DMS53 treated with DMSO at 0.1 percent for 48 hours (cell line): ENCODE data around the gene MGLL.

Experiments used
- DNase-seq: peaks from one replicate; lab custom pipeline; 2025; ENCODE audit not compliant: unreplicated experiment; lab: John Stamatoyannopoulos, UW

Gene MGLL

DNA sequence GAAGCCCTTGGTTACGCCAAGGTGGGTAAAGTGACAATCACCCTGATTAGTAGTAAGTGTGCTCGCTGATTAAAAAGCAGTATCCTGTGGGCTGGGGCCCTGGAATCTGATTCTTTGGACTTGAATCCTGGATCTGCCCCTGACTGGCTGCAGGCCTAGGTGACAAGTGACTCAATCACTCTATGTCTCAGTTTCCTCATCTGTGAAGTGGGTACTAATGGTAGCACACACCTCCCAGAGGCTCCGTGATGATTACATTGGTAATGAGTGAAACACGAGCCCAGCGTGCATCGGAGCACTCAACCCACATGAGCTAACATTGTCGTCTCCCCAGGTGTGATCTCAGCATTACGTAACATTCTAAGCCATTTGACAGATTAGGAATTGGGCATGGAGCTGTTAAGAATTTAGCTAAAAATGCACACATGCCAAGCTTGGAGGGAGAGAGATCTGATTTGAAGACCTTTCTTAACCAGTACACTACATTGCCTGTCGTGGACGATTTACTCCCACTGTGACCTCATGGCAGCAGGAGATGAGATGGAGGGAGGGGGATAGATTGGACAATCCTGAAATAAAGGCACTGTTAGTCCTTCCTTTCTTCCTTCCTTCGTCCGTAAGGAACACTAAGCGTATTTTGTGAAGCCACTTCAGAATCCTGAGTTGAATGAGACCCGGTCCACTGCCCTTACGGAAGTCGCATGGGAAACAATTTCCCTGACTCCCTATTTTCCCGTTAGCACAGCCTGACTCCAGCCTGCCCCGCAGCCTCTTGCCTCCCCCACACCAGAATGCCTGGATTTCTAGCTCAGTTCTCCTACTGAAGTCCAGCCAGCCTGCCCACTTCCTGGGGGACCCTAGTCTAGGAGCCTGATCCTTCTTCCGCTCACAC lies 32.1 kb downstream of the MGLL start:
- DNase-seq = no peak

DNA sequence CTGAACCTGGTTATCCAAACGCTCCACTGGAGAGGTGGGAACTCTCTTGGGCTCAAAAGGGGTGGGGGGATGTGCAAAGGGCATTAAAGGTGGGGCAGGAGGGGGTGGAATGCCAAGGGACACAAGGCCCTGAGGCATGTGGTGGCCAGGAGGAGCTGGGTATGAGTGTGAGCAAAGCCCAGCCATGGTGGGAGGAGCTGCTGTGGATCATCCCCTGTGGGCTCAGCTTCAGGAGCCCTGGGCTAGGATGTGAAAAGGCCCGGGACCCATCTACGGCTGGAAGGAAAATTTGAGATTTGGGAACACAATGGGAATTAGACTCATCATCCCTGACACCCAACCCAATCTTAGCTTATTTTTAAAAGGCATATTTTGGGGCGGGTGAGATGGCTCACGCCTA lies 33.3 kb downstream of the MGLL start:
- DNase-seq = no peak

GRCh38 chr3:127788451-127788909 lies 33.8 kb downstream of the MGLL start:
- DNase-seq = no peak

- no peak for DNase-seq
Measured at GRCh38 chr3:127787571-127788365, 34.5 kb downstream of the MGLL start.

DNA sequence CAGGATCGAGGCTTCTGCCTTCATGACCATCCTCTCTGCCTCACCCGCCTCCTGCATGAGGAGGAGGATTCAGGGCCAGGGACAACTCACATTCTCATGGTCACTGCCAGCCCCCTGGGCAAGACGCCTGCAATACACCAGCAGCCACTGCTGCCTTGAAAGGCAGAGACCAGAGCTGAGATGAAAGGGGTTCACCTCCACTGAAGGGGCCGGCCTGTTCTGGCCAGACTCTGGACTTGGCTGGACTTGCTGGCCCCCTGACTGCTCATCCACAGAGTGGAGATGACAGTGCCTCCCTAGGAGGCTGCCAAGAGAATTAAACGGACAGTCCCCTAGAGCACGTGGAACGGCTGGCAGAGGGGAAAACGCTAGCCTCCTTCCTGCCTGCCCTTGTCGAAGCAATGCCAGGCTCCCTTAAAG lies 35.2 kb downstream of the MGLL start:
- no peak for DNase-seq

DNA sequence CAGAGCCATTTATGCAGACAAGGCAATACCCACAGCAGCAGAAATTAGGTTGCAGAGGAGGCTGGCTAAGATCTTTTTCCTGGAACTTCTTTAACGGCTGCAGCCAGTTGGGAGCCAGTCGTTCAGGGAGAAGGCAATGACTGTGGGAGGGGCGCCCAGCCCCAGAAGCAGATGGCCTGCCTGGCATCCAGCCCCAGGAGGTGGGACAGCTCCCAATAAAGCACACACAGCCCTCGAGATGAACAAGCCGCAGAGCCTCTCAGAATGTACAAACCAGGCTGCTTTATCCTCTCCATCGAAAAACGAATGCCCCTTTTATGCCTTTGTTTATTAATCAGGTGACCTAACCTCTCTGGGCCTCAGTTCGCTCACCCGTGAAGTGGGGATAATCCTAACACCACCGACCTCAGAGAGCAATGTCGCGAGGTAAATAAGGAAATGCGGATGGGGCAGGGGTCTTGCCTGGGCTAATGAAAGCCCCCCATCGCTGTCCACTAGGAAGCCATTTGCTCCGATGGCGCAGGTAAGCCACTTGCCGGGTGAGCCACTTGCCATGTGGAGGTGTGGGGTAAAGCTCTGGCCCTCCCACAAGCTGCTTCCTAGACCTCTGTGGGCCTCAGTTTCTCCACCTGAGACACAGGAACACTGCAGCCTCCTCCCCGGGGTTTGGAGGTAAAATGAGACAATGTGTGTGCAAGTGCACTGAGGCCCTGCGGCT lies 35.8 kb downstream of the MGLL start:
- DNase-seq = no peak

DNA sequence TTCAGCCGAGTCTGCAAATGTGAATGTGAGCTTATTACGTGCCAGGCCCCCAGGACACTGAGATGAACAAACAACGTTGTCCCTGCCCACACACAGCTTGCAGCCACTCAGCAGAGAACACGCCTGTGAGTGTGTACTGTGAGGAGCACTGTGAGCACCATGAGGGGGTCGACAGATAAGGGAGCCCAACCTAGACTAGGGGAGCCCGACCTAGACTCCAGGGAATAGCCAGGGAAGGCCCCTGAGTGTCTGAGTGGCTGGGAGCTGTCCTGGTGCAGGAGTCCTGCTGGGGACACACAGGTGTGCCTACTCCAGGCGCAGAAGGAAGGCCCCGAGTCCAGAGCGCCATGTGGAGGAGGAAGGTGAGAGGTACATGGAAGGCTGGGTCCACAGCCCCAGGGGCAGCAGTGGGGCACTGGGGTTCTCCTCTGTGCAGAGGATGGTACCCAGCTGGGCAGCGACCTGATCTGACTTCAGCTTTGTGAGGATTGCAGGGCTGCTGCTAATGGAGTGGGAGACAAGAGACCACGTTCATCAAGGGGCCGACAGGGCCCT lies 36.5 kb downstream of the MGLL start:
- no peak for DNase-seq

GRCh38 chr3:127784865-127785710 lies 37.2 kb downstream of the MGLL start:
- peak; percentile 39 for DNase-seq

GRCh38 chr3:127784283-127784682 lies 38.0 kb downstream of the MGLL start:
- DNase-seq = no peak

- no peak for DNase-seq
Measured at GRCh38 chr3:127783642-127784160, 38.6 kb downstream of the MGLL start.

DNA sequence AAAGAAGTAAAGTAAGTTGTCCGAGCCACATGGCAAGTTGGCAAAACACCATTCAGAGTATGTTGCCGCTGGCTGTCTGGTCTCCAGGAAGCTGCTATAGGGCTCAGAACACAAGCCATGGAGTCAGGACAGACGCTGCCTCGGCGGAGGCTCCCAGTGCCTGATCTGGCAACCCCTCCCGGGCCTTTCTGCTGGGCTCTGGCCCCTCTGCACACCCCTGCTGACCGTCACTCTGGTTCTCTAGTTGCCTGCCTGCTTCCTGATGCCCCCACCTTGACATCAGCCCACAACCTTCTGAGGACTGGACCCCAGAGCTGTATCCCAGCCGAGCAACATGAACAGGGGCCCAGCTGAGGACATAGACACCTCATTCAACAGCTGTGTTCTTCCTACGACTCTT lies 39.1 kb downstream of the MGLL start:
- DNase-seq = no peak

- no peak for DNase-seq
Measured at GRCh38 chr3:127781411-127782001, 40.8 kb downstream of the MGLL start.

GRCh38 chr3:127780536-127781400 lies 41.5 kb downstream of the MGLL start:
- DNase-seq = no peak

DNA sequence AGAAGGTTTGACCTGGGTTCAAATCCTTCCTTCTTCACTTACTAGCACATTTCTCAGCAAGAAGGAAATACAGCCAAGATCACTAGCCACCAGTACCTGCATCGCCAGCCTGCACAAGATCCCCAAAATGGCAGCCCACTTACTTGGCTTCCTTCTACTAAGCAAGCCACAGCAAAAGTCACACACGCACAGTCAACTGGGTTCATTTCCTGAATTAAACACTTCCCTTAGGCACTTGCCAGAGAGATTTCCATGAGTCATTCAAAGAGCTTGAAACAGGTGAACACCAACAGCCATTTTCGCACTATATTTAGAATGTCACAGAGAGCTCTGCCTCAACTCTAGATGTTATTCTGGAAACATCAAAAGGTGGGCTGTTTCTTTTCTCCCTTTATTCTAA lies 42.6 kb downstream of the MGLL start:
- peak; percentile 29 for DNase-seq

DNA sequence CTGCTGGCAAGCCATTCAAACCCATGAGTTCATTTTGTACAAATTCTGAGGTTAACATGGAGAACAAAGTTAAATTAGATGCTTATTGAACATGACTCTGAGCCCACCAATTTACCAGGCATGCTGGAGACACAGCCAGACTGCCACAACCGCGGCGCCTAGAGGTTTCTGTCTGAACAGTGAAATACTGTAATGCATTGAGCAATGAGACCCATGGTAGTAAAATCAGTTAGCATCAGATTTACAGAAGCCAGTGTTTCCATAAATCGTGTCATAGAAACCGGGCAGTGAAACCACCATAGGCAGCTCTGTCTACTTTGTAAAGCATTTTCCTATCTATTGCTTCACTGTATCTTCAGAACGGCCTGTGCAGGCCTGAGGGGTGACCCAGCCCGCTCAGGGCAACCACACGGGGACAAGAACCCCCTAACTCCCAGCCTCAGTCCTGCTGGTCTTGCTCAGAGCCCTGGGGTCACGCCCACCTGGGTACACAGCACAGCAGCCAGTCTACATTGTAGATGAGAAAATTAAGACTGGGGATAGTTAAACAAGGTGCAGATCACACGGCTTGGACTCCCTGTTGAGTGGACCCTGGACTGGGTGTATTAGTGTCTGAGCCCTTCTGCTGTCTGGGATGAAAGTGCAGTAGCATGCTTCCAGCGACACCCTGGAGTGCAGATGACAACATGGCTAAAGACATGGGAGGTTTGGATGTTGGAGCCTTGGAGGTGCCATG lies 44.2 kb downstream of the MGLL start:
- no peak for DNase-seq

DNA sequence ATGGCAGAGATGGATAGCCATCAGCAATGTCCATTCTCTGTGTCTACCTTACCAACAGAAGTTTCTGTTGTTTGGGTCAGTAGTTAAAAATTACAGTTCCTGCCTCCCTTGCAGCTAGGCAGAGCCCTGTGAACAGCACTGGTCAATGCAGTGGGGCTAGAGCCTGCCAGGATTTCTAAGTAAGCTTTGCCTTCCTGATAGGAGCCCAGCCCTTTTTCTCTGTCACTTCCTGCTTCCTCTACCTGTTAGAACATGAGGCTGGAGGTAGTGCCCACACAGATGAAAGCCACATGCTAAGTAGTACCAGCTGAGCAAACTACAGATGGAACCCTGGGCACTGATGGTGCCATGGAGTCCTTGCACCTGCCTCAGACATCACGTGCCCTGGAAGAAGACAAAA lies 45.0 kb downstream of the MGLL start:
- DNase-seq = no peak

- DNase-seq = no peak
Measured at GRCh38 chr3:127776347-127776746, 46.0 kb downstream of the MGLL start.
